Activated naive CD8-positive, alpha-beta T cell treated with anti-CD3 and anti-CD28 coated beads, Interleukin-2, amount 50 U/mL, for 24 hours (primary cell): ENCODE data around the gene PHLDA2.

Source experiments
- ATAC-seq: fragments of 150-1000 bp; cut with Tn5 transposase; one replicate; pipeline ENCODE4 v1.10.0; 2021
- DNase-seq: peaks from one replicate; pipeline ENCODE4 v3.0.0; 2021
- H3K27ac Mint-ChIP-seq: one replicate; pipeline ENCODE4 v1.8.0; 2021; ENCODE audit warnings: mild to moderate bottlenecking, mixed read lengths
- H3K27me3 Mint-ChIP-seq: one replicate; pipeline ENCODE4 v1.8.0; 2021; ENCODE audit warnings: mixed read lengths
- H3K36me3 Mint-ChIP-seq: one replicate; pipeline ENCODE4 v1.8.0; 2021; ENCODE audit warnings: low read depth, mixed read lengths
- H3K4me1 Mint-ChIP-seq: one replicate; pipeline ENCODE4 v1.8.0; 2021; ENCODE audit warnings: mixed read lengths
- H3K4me3 Mint-ChIP-seq: one replicate; pipeline ENCODE4 v1.8.0; 2021; ENCODE audit warnings: mild to moderate bottlenecking, moderate library complexity, mixed read lengths
- H3K9me3 Mint-ChIP-seq: one replicate; pipeline ENCODE4 v1.8.0; 2021; ENCODE audit warnings: mixed read lengths

PHLDA2 gene

DNA sequence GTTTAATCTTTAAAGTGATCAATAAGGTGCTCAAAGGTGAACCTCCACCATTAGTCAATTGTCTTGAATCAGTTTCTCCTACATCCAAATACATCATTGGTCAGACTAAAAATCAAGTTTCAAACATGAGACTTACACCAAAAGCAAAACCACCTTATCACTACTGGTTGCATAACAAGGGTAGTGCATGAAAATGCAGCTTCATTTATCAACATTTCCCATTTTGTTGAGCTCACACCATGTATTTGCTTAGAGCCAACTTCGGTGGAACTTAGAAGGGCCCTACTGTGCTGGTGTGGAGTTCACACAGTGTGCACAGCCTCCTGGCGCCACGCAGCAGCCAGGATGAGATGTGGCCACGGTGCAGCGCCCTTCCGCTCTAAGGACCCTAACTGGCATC, 23.1 kb upstream of the PHLDA2 start:
- peak overlapping the region; percentile 64 for H3K27ac Mint-ChIP-seq
- H3K36me3 Mint-ChIP-seq, result peaks cover 85% of the 10 kb centered on the region

DNA sequence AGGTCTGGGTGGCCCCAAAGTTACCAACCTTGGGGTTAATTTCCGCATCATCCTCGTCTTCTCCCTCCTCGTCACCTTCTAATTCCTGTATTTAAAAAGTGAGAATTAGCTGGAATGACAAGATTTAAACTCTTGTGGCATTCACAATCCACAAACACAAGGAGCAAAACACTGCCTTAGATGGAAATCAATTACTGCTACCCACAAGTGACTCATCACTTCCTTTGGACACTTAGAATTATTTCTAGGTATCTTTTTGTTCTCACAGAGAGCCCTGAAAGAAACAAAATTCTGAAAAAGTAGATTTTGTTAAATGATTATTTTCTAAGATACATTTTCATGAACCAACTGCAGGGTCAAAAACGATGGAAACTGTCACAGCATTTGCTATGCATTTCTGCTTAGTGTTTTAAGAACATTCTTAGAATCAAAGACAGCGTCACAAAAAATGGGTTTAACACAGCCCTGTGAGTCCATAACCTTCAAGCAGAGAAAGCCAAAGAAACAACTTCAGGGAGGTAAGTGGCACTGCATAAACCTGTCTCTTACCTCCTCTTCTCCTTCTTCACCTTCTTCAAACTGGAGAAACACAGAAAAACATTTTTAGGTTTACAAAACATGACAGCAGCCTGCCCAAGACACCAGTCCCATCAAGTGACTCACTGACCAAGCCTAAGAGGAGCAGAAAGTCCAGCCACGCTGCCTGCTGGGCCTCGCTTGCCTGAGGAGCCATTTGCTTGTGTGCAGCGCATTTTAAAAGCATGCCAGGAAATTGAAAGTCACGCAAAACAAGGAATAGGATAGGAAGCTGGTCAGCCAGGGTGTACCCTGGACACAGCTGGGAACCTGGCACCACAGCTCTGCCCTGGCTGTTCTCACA, 22.3 kb upstream of the PHLDA2 start:
- DNase-seq (no peak), ATAC-seq (no peak)
- H3K4me3 Mint-ChIP-seq, result no peak overlapping the region
- H3K9me3 Mint-ChIP-seq, result no peaks in the 10 kb centered on the region
- no peaks in the 10 kb centered on the region for H3K27me3 Mint-ChIP-seq
- peaks cover 87% of the 10 kb centered on the region for H3K36me3 Mint-ChIP-seq
- H3K4me1 Mint-ChIP-seq, result peaks cover 61% of the 10 kb centered on the region
- H3K27ac Mint-ChIP-seq, result peak overlapping the region; percentile 63

More for the DNA sequence above, 23.1 kb upstream of the PHLDA2 start:
- no peak for DNase-seq
- no peak overlapping the region for H3K4me3 Mint-ChIP-seq
- ATAC-seq, result no peak
- H3K27me3 Mint-ChIP-seq, result no peaks in the 10 kb centered on the region
- peaks cover 53% of the 10 kb centered on the region for H3K4me1 Mint-ChIP-seq
- no peaks in the 10 kb centered on the region for H3K9me3 Mint-ChIP-seq

DNA sequence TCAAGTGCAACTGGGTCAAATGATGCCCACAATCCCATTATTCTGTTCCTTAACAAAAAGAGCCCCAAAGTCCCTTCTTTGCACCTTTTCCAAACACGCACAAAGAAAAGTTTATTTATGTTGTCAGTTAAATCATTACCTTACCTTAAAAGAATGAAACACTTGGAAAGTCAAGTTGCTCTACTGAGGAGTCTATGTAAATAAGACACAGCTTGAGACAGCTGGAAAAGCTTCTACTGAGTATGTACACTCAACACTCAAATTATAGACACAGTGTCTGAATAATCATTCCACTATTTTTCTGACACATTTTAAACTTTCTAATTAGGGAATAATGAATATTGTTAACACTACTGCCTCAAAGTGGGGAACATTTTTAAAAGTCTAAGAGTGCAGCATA, 21.6 kb upstream of the PHLDA2 start:
- Mint-ChIP-seq H3K27me3 (no peaks in the 10 kb centered on the region), H3K9me3 (no peaks in the 10 kb centered on the region), H3K36me3 (peaks cover 90% of the 10 kb centered on the region), H3K4me3 (no peak overlapping the region), H3K4me1 (peaks cover 67% of the 10 kb centered on the region), H3K27ac (peak overlapping the region; percentile 63)
- DNase-seq, result no peak
- ATAC-seq, result no peak

DNA sequence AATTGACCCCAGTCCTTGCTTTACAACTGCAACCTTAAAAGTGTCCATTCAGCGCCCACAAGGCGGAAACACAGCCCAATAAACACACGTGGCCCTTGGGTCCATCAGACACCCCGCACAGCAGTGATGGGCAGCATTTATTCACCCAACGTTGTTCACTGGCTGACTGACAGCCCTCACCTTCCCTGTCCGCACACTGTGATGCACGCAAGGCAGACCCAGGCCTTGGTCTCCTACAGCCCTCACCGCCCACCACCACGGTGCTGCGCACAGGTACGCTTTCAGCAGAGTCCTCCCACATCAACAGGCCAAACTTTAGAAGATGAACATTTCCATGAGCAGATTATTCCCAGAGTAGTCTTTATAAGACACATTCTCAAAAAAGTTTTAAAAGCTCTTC, 20.7 kb upstream of the PHLDA2 start:
- peaks cover 70% of the 10 kb centered on the region for H3K4me1 Mint-ChIP-seq
- DNase-seq, result no peak
- H3K36me3 Mint-ChIP-seq, result peaks cover 89% of the 10 kb centered on the region
- no peaks in the 10 kb centered on the region for H3K9me3 Mint-ChIP-seq
- H3K27me3 Mint-ChIP-seq, result no peaks in the 10 kb centered on the region
- no peak for ATAC-seq
- peak overlapping the region; percentile 7 for H3K27ac Mint-ChIP-seq
- H3K4me3 Mint-ChIP-seq, result no peak overlapping the region

DNA sequence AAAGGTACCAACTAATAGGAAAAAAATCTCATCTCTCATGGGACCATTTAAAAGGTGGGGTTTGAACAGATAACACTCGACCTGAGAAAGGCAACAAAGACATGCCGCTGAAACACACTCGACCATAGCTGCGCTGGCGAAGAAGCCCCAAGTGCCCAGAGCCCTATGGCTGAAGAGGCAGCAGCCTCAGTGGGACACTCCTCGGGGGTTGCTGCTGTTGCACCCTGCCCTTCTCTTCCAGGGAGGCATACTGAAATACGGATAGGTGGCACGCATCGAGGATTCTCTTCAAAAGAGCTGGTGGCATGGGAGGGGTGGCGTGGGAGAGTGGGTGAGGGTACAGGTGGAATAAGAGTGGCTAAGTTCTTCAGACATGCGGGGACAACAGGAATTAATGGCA, 18.5 kb upstream of the PHLDA2 start:
- H3K36me3 Mint-ChIP-seq, result peaks cover 69% of the 10 kb centered on the region
- H3K9me3 Mint-ChIP-seq, result no peaks in the 10 kb centered on the region
- ATAC-seq (no peak), DNase-seq (no peak)
- H3K4me1 Mint-ChIP-seq, result peaks cover 72% of the 10 kb centered on the region
- no peaks in the 10 kb centered on the region for H3K27me3 Mint-ChIP-seq
- H3K27ac Mint-ChIP-seq, result peak overlapping the region; percentile 67
- no peak overlapping the region for H3K4me3 Mint-ChIP-seq

DNA sequence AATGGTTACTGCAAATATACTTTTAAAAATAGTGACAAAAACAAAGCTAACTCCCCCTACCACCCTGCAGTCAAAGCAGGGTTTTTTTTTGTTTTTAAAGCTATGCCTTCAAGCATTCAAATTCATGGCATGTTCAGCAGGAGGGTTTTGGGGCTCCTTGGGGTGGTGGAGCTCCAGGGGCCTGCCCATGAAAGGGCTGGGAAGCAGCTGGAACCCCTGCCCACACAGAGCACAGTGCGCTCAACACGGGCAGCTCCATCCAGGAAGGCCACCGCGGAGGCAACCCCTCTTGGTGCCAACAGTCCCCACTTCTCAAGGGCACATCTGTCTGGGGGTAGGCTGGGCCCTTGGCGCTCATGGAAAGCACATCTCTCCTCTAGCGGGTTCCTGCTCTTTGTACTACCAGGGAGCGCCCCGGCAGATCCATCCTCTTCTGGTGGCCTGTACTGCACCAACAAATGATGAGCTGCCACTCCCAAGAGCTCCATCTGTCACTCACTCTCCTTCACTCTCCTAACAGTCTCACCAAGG, 16.6 kb upstream of the PHLDA2 start:
- H3K9me3 Mint-ChIP-seq, result no peaks in the 10 kb centered on the region
- no peak for DNase-seq
- H3K4me1 Mint-ChIP-seq, result peaks cover 52% of the 10 kb centered on the region
- H3K27me3 Mint-ChIP-seq, result no peaks in the 10 kb centered on the region
- H3K36me3 Mint-ChIP-seq, result peaks cover 53% of the 10 kb centered on the region
- peak overlapping the region; percentile 66 for H3K27ac Mint-ChIP-seq
- ATAC-seq, result no peak
- H3K4me3 Mint-ChIP-seq, result no peak overlapping the region

DNA sequence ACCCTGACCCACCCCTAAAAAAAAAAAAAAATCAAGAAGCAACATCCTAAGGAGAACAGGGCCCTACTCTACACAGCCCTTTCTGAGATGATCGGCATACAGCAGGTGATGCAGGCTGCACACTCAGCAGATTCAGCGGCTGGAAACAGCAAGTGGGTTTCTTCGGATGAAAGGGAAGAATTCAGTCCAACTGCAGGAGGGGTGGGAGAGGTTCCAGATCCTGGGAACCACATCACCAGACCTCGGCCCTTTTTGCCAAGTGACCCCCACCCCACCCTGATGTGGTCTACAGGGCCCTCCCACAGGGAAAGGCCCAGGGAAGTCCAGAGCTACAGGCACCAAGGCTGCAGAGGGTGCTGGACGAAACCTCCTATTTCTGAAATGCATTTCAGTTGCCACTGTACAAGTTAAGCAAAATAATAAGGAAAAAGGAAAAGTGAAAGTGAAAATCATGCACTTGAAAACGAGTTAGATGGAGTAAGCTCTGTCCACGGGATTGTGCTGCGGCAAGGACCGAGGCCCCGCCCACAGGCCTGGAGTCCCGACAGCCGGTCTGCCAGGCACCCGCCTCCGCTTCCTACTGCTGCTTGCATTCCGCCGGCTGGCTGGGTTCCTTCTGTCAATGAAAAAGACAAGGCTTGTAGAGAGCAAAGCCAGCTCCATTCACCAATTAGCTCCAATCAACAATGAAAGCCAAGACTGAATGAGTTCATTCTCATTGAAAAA, 16.0 kb upstream of the PHLDA2 start:
- ATAC-seq, result peak; percentile 23
- H3K27ac Mint-ChIP-seq, result peak overlapping the region; percentile 66
- H3K27me3 Mint-ChIP-seq, result no peaks in the 10 kb centered on the region
- peak; percentile 53 for DNase-seq
- peaks cover 52% of the 10 kb centered on the region for H3K4me1 Mint-ChIP-seq
- no peaks in the 10 kb centered on the region for H3K9me3 Mint-ChIP-seq
- peaks cover 49% of the 10 kb centered on the region for H3K36me3 Mint-ChIP-seq
- H3K4me3 Mint-ChIP-seq, result no peak overlapping the region

DNA sequence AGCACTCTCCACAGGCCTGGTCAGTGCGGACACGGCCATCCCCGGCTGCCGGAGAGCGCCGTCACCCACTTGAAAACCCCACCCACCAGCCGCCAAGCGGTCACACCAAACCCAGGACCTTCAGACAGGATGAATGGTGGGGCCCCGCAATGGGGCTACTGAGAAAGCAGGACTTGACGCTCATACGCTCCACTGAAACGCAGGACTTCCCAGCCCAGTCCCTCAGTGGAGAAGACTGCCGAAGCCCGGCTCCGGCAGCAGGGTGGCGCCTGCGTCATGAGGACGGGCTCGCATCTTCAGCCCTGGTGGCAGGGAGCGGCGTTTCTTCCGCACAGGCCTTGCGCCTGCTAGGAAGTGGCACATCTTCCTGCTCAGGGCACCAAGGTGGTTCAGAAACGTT, 15.3 kb upstream of the PHLDA2 start:
- Mint-ChIP-seq H3K27ac (no peak overlapping the region), H3K4me1 (peaks cover 52% of the 10 kb centered on the region), H3K9me3 (peaks cover 4% of the 10 kb centered on the region), H3K27me3 (no peaks in the 10 kb centered on the region), H3K36me3 (peaks cover 47% of the 10 kb centered on the region), H3K4me3 (no peak overlapping the region)
- DNase-seq (no peak), ATAC-seq (no peak)

DNA sequence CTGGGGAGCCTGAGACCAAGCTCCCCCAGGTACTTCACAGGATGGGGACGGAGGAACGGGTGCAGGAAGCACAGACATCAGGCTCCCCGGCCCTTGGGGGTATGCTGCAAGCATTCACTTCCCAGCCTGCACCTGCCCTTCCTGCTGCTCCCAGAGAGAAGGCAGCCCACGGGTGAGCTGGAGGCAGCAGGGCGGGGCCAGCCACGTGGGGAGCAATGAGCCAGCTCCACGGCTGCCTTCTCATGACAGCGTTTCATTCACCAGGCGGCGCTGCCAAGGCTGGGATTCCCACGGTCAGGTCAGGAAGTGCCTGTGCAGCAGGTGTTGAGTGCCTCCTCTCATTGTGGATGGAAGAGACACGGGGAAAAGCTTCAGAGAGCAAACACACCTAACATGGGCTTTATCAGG, 14.5 kb upstream of the PHLDA2 start:
- H3K4me3 Mint-ChIP-seq, result no peak overlapping the region
- ATAC-seq, result no peak
- DNase-seq, result no peak

DNA sequence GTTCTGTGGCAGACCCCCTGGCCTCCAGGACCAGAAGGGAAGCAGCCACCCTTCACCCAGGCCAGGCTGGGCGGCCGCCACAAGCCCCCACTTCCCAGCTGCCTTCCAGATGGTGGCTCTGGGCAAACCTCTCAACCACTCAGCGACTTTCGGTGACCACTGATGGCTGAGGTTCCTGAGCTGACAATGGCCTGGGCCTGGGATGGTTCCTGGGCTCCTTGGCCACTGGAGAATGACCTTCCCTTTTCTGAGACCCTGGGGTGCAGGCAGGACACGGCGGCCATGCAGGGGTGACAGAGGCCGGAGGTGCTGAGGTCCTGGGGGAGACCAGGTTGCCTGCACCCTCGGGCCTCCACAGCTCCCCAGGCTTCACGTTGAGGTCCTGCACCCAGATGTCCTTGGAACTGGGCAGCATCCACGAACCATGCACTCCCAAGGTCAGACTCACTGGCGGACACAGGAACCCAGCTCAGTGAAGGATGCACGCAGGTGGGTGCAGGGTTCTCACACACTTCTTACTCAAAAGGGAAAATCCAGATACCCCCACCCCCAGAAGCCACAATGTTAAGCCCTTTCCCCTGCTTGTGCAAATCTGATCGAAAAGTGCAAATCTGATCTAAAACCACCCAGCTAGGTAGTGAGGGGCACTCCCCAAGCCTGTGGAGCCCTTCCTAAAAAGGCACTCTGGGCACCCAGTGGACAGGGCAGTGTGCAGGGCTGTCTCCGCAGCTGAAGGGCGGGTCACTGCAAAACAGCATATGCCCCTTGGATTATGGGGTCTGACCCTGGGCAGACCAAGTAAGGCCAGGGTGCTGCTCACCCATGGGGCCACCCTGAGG, 13.9 kb upstream of the PHLDA2 start:
- H3K4me3 Mint-ChIP-seq, result no peak overlapping the region
- H3K36me3 Mint-ChIP-seq, result peaks cover 47% of the 10 kb centered on the region
- no peak overlapping the region for H3K27ac Mint-ChIP-seq
- no peaks in the 10 kb centered on the region for H3K27me3 Mint-ChIP-seq
- H3K4me1 Mint-ChIP-seq, result peaks cover 46% of the 10 kb centered on the region
- no peak for DNase-seq
- peaks cover 10% of the 10 kb centered on the region for H3K9me3 Mint-ChIP-seq
- ATAC-seq, result no peak

More for the DNA sequence above, 14.5 kb upstream of the PHLDA2 start:
- Mint-ChIP-seq H3K36me3 (peaks cover 47% of the 10 kb centered on the region), H3K9me3 (peaks cover 5% of the 10 kb centered on the region), H3K4me1 (peaks cover 46% of the 10 kb centered on the region), H3K27ac (peak overlapping the region; percentile 31), H3K27me3 (no peaks in the 10 kb centered on the region)

DNA sequence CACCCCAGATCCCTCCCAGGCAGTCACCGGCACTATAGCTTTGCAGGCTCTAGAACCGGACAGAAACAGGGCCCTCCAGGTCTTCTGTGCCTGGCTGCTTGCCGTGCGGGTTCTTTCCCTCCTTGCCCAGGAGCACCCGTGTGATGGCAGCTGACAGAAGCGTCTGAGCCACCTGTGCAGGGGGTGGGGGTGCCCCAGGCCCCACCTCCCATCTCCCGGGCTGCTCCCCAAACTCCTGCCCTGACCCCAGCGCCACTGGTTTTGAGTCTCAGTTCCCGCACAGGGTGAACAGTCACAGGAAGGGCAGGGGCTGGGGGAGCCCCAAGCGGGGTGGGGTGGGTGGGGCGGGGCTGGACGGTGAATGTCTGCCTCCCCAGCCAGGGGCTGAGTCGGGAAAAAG, 13.2 kb upstream of the PHLDA2 start:
- H3K27me3 Mint-ChIP-seq, result no peaks in the 10 kb centered on the region
- DNase-seq (no peak), ATAC-seq (no peak)
- no peak overlapping the region for H3K4me3 Mint-ChIP-seq
- peaks cover 41% of the 10 kb centered on the region for H3K4me1 Mint-ChIP-seq
- peaks cover 47% of the 10 kb centered on the region for H3K36me3 Mint-ChIP-seq
- H3K9me3 Mint-ChIP-seq, result peaks cover 15% of the 10 kb centered on the region
- no peak overlapping the region for H3K27ac Mint-ChIP-seq

DNA sequence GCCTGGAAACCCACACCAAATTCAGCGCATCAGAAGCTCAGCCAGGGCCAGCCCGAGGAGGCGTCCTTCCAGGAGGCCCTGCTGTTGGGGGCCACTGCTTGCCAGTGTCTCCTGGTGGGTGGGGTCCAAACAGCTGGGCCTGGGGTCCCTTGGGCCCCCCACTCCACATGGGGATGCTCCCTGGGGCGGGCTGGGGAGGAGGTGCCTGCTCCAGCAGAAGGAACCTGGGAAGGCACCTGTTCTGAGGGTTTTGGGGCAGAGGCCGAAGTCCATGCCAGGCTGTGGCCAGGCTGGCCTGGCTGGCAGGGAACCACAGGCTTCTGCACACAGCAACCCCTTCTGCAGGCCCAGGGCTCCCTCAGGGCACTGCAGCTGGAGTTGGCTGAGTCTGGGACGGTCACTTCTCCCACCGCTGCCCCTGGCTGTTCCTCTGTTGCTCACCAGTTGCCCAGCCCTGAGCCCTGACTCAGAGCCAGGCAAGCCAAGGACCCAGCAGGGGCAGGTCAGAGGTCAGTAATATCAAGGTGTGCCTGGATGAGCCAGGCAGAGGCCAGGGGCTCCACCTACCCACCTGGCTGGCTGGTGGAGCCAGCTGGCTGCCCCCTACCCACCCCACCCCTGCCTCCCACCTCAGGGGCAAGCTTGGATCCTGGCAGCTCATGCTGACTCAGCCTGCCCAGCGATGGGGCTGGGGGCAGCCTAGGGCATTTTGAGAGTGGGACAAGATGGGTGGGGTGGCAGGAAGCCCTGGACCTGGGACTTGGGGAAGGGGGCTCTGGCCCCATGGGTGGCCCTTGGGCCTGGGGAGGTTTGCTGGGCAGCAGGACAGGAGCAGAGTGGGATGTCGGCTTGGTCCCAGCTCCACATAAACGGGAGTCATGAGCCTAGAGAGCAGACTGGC, 12.0 kb upstream of the PHLDA2 start:
- no peak for DNase-seq
- H3K36me3 Mint-ChIP-seq, result peaks cover 38% of the 10 kb centered on the region
- ATAC-seq, result peak; percentile 7
- H3K9me3 Mint-ChIP-seq, result peaks cover 18% of the 10 kb centered on the region
- peaks cover 28% of the 10 kb centered on the region for H3K4me1 Mint-ChIP-seq
- no peak overlapping the region for H3K4me3 Mint-ChIP-seq
- no peak overlapping the region for H3K27ac Mint-ChIP-seq
- H3K27me3 Mint-ChIP-seq, result no peaks in the 10 kb centered on the region

DNA sequence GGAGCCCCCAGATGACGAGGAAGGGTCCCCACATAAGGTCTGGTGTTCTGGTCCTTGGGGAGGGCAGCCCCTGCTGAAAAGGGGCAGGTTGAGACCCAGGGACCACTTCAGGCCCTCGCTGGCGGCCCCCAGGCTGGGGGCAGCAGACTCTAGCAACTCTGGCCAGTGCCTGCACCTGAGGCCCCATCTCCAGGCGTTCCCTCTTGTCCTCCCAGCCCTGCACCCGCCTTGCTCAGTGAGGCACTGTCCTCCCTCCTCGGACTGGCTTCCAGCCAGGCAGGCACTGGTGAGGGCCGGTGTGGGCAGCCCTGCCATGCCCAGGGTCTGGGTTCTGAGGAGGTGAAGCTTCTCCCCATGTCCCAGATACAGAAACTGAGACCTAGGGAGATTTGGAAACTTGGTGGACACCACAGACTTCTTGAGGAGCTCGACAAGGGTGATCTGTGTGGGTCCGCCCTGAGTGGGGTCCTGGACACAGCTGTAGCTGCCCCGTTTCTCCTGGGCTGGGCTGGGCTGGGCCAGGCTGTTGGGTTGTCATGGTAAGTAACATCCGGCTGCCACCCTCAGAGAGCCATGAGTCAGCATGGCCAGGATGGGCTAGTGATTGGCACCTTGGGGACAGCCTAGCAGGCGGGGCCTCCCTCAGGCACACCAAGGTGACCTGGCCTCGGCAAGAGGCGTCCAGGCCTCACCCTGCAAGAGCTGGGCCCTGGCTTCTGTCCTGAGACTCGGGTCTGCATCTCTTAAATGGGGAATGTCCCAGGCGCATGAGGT, 11.1 kb upstream of the PHLDA2 start:
- Mint-ChIP-seq H3K4me3 (no peak overlapping the region), H3K27me3 (no peaks in the 10 kb centered on the region), H3K27ac (peak overlapping the region; percentile 39), H3K36me3 (peaks cover 33% of the 10 kb centered on the region), H3K9me3 (peaks cover 18% of the 10 kb centered on the region), H3K4me1 (peaks cover 20% of the 10 kb centered on the region)
- DNase-seq, result peak; percentile 41
- ATAC-seq, result peak; percentile 60
